H1 (cell line): ENCODE data around the gene TMEM50A. TPM values are rescaled to one million over a fixed set of nuclear protein-coding genes. Genes with fewer than 3 reads are reported as not detected.
A peak's percentile ranks its signal among the peaks of the same experiment; 100 is the strongest.
"Not testable (repeated sequence)": the region's sequence is repeated elsewhere in the genome, so short reads cannot be mapped to it uniquely, and the experiment has no call there.

ENCODE experiments used
- CTCF ChIA-PET: fragments of 300-600 bp; sonication (Branson Sonifier 250); formaldehyde crosslinking; loops from one replicate; lab custom pipeline; 2021; ENCODE audit not compliant: partially characterized antibody; lab: Charles Lee
- POLR2A ChIA-PET: fragments of 300-600 bp; sonication (Branson Sonifier 250); formaldehyde crosslinking; loops from one replicate; lab custom pipeline; 2021; ENCODE audit warnings: inconsistent platforms; ENCODE audit not compliant: partially characterized antibody; lab: Charles Lee
- DNase-seq, 2 experiments: peaks; one replicate each; pipeline versions ENCODE4 v3.0.0 to v3.0.0-alpha.2; 2010 to 2022; ENCODE audit warnings: low spot score in 2 of 2, low read depth in 1 of 2, mixed read lengths in 1 of 2
- FAIRE-seq: peaks from 2 replicates; lab custom pipeline; 2011; peaks lifted over from hg19 to GRCh38; lab: Jason Lieb, UNC
- H2AFZ ChIP-seq: 2 replicates; pipeline ENCODE4 v1.8.1; 2012; ENCODE audit warnings: low read length, inconsistent platforms
- H2AK5ac ChIP-seq: 2 replicates; pipeline ENCODE4 v1.6.1; 2013; ENCODE audit warnings: low read depth, low read length
- H2BK120ac ChIP-seq: replicated peaks from 2 replicates; pipeline ENCODE3; 2013; ENCODE audit warnings: low read depth, low read length, inconsistent platforms
- H2BK12ac ChIP-seq: 2 replicates; pipeline ENCODE4 v1.6.1; 2013; ENCODE audit warnings: low read depth, low read length
- H2BK15ac ChIP-seq: 2 replicates; pipeline ENCODE4 v1.6.1; 2013; ENCODE audit warnings: low read length
- H2BK20ac ChIP-seq: 2 replicates; pipeline ENCODE4 v1.6.1; 2013; ENCODE audit warnings: low read length
- H2BK5ac ChIP-seq: 2 replicates; pipeline ENCODE4 v1.6.1; 2013; ENCODE audit warnings: low read depth, low read length
- H3K14ac ChIP-seq: 2 replicates; pipeline ENCODE4 v1.6.1; 2013; ENCODE audit warnings: inconsistent platforms; ENCODE audit not compliant: insufficient read length
- H3K18ac ChIP-seq: 2 replicates; pipeline ENCODE4 v1.6.1; 2013; ENCODE audit warnings: low read length; ENCODE audit errors: extremely low read depth
- H3K23ac ChIP-seq: 2 replicates; pipeline ENCODE4 v1.6.1; 2013; ENCODE audit warnings: inconsistent platforms; ENCODE audit not compliant: insufficient read length
- H3K23me2 ChIP-seq: 2 replicates; pipeline ENCODE4 v1.6.1; 2013; ENCODE audit warnings: low read depth, low read length
- H3K27ac ChIP-seq: 2 replicates; pipeline ENCODE4 v1.6.1; 2011; ENCODE audit warnings: low read depth, low read length, inconsistent platforms
- H3K27me3 ChIP-seq, 4 experiments: replicated peaks in 1 of 4; 1 replicate in 1 of 4; 2 replicates in 3 of 4; pipeline versions ENCODE4 v1.6.1 to v1.8.1; 2011 to 2013; ENCODE audit warnings: low read length in 3 of 4, mild to moderate bottlenecking in 3 of 4, inconsistent platforms in 2 of 4, mixed read lengths in 2 of 4, moderate library complexity in 1 of 4; ENCODE audit not compliant: control insufficient read depth in 3 of 4, insufficient read depth in 3 of 4; ENCODE audit errors: extremely low read depth in 1 of 4
- H3K36me3 ChIP-seq, 4 experiments: 2 replicates each; pipeline versions ENCODE4 v1.6.1 to v1.8.1; 2011 to 2013; ENCODE audit warnings: mild to moderate bottlenecking in 4 of 4, low read length in 3 of 4, moderate library complexity in 2 of 4, control low read depth in 1 of 4, inconsistent platforms in 1 of 4; ENCODE audit not compliant: insufficient read depth in 4 of 4, control insufficient read depth in 2 of 4
- H3K4ac ChIP-seq: replicated peaks from 2 replicates; pipeline ENCODE3; 2013; ENCODE audit warnings: low read length, low read depth, mixed read lengths, inconsistent platforms; ENCODE audit not compliant: insufficient read length
- H3K4me1 ChIP-seq, 4 experiments: replicated peaks in 1 of 4; 1 replicate in 1 of 4; 2 replicates in 3 of 4; pipeline versions ENCODE4 v1.6.1 to v1.8.1; 2011 to 2013; ENCODE audit warnings: low read length in 3 of 4, inconsistent platforms in 2 of 4, mixed read lengths in 1 of 4; ENCODE audit not compliant: insufficient read depth in 4 of 4, control insufficient read depth in 3 of 4
- H3K4me2 ChIP-seq, 2 experiments: 2 replicates each; pipeline versions ENCODE4 v1.6.1 to v1.8.1; 2011 to 2013; ENCODE audit warnings: low read depth in 2 of 2, low read length in 2 of 2, control low read depth in 1 of 2, inconsistent platforms in 1 of 2, mild to moderate bottlenecking in 1 of 2; ENCODE audit not compliant: insufficient read depth in 1 of 2
- H3K4me3 ChIP-seq, 4 experiments: fragments of 200-600, 300-600 bp in 1 of 4; sonication (generic), shearing (Covaris generic), sonication (Bioruptor Twin) in 1 of 4; 2 replicates each; pipeline versions ENCODE4 v1.5.1 to v1.8.1; 2011 to 2016; ENCODE audit warnings: low read length in 4 of 4, low read depth in 3 of 4, control low read depth in 2 of 4, inconsistent platforms in 2 of 4, mild to moderate bottlenecking in 2 of 4, mixed read lengths in 1 of 4, moderate library complexity in 1 of 4; ENCODE audit not compliant: insufficient read depth in 2 of 4; ENCODE audit errors: extremely low read depth in 1 of 4
- H3K56ac ChIP-seq: replicated peaks from 2 replicates; pipeline ENCODE3; 2013; ENCODE audit warnings: low read depth, mild to moderate bottlenecking, mixed read lengths, low read length, inconsistent platforms; ENCODE audit not compliant: insufficient read length
- H3K79me1 ChIP-seq: 2 replicates; pipeline ENCODE4 v1.6.1; 2013; ENCODE audit warnings: low read depth, low read length, control low read depth
- H3K79me2 ChIP-seq, 2 experiments: 2 replicates each; pipeline versions ENCODE4 v1.6.1 to v1.8.1; 2012 to 2013; ENCODE audit warnings: low read length in 2 of 2, mild to moderate bottlenecking in 2 of 2, inconsistent platforms in 1 of 2; ENCODE audit not compliant: insufficient read depth in 2 of 2, control insufficient read depth in 1 of 2
- H3K9ac ChIP-seq, 4 experiments: replicated peaks in 1 of 4; 1 replicate in 1 of 4; 2 replicates in 3 of 4; pipeline versions ENCODE4 v1.6.1 to v1.8.1; 2011 to 2013; ENCODE audit warnings: low read depth in 3 of 4, low read length in 3 of 4, control low read depth in 2 of 4, mild to moderate bottlenecking in 2 of 4, moderate library complexity in 2 of 4, inconsistent platforms in 1 of 4; ENCODE audit errors: extremely low read depth in 1 of 4
- H3K9me3 ChIP-seq, 2 experiments: 2 replicates each; pipeline versions ENCODE4 v1.6.1 to v1.8.1; 2012 to 2013; ENCODE audit warnings: mild to moderate bottlenecking in 2 of 2, moderate library complexity in 2 of 2, control low read depth in 1 of 2, inconsistent platforms in 1 of 2, low read depth in 1 of 2, low read length in 1 of 2, mixed read lengths in 1 of 2; ENCODE audit not compliant: insufficient read depth in 2 of 2
- H4K20me1 ChIP-seq, 2 experiments: replicated peaks in 1 of 2; 2 replicates each; pipeline versions ENCODE3 to v1.8.1; 2011 to 2013; ENCODE audit warnings: inconsistent platforms in 2 of 2, low read length in 2 of 2, mild to moderate bottlenecking in 1 of 2; ENCODE audit not compliant: insufficient read depth in 2 of 2, control insufficient read depth in 1 of 2
- H4K5ac ChIP-seq: 2 replicates; pipeline ENCODE4 v1.6.1; 2013; ENCODE audit warnings: low read length, low read depth, mixed read lengths, inconsistent platforms; ENCODE audit not compliant: insufficient read length
- H4K8ac ChIP-seq: 2 replicates; pipeline ENCODE4 v1.8.0; 2013; ENCODE audit warnings: mild to moderate bottlenecking, moderate library complexity, low read length, inconsistent platforms; ENCODE audit not compliant: insufficient read depth; ENCODE audit errors: extremely low read depth
- H4K91ac ChIP-seq: replicated peaks from 2 replicates; pipeline ENCODE3; 2013; ENCODE audit warnings: low read length, mixed read lengths, inconsistent platforms; ENCODE audit not compliant: insufficient read length
- WGBS, 2 experiments: shearing (Covaris generic) in 1 of 2; methylation state at CpG; one replicate each; pipeline versions ENCODE4 v1.1.6 to v1.1.7; 2013 to 2015; ENCODE audit warnings: low lambda C conversion rate in 2 of 2, mixed read lengths in 2 of 2, inconsistent platforms in 1 of 2, low coverage in 1 of 2, missing lambda C conversion rate in 1 of 2; ENCODE audit not compliant: insufficient replicate concordance in 2 of 2, insufficient coverage in 1 of 2, insufficient read length in 1 of 2; ENCODE audit errors: extremely low coverage in 1 of 2, missing lambda C conversion rate in 1 of 2; 5-methylcytosine and 5-hydroxymethylcytosine counted together
- polyA plus RNA-seq, 7 experiments: library from polyadenylated mRNA; depleted of rRNA in 3 of 7; stranded (reverse) in 5 of 7; unstranded in 2 of 7; fragments of >200 nt in 5 of 7; fragments of 200-250 nt in 2 of 7; gene quantifications; 1 replicate in 5 of 7; 2 replicates in 1 of 7; 4 replicates in 1 of 7; pipeline versions ENCODE4 v1.2.1 to v1.2.3, GENCODE V29; 2011 to 2013; ENCODE audit warnings: missing spikeins in 2 of 7, mixed read lengths in 2 of 7
- total RNA-seq: library from RNA; stranded (reverse); fragmentation: NEBNext Ultra II Directional; extraction: Animal tissue kit (Norgen Biotek cat#: 25700); gene quantifications from 2 replicates; pipeline ENCODE4 v1.2.1, GENCODE V29; 2021

The TMEM50A gene
- total and polyA plus RNA-seq, 2 of the 8 experiments (the other 6 are each of a cell fraction or from before 2014, with no cell fraction given), result 98.6 to 111 TPM

GRCh38 chr1:25362634-25363559 lies 24.8 kb downstream of the TMEM50A start:
- H2BK5ac ChIP-seq, H3K27me3 ChIP-seq, H3K14ac ChIP-seq, H3K4me3 ChIP-seq, H4K8ac ChIP-seq, H3K56ac ChIP-seq, H3K23me2 ChIP-seq, H2BK12ac ChIP-seq, POLR2A ChIA-PET, H3K4me1 ChIP-seq, H3K27ac ChIP-seq, H3K9ac ChIP-seq, H3K4ac ChIP-seq, H3K23ac ChIP-seq, H2BK120ac ChIP-seq, H4K91ac ChIP-seq, DNase-seq, H2BK15ac ChIP-seq, H3K79me1 ChIP-seq, CTCF ChIA-PET, H2AK5ac ChIP-seq, H4K5ac ChIP-seq, H2BK20ac ChIP-seq, H4K20me1 ChIP-seq, H3K79me2 ChIP-seq, H2AFZ ChIP-seq, H3K9me3 ChIP-seq, H3K18ac ChIP-seq, H3K4me2 ChIP-seq: not testable (repeated sequence)
- FAIRE-seq, result peak; percentile 69
- no CpG with 5 or more reads among the region's 17 CpGs for WGBS, 2 experiments
- peaks cover 6 to 19% (median 15%) of the 10 kb centered on the region in 4 experiments; a peak in 6 of 8 replicates for H3K36me3 ChIP-seq
